ENCODE measurements around the gene SHISA4. TPM values are rescaled to one million over a fixed set of nuclear protein-coding genes. Genes with fewer than 3 reads are reported as not detected.

SHISA4 gene
- total and polyA plus RNA-seq, 2 donors (not counting 1 experiment from before 2014, with no cell fraction given), result 0.12 TPM; not detected in 1

GRCh38 chr1:201896951-201897391 lies 8.3 kb downstream of the SHISA4 start:
- POLR2A ChIA-PET, result no interaction called here
- no peak overlapping the region for H3K4me2 ChIP-seq (replicated peaks; ENCODE audit: low read depth, low read length, poor library complexity, severe bottlenecking)
- H3K9ac ChIP-seq (ENCODE audit: low read length), result no peak overlapping the region
- no peak overlapping the region for H3K27ac Mint-ChIP-seq
- H3K36me3 ChIP-seq (replicated peaks in 1 of 2; ENCODE audit: control extremely low read depth in 1 of 2, control insufficient read depth in 1 of 2, extremely low read depth in 1 of 2, insufficient read depth in 2 of 2, low read length in 1 of 2), result no peaks in the 10 kb centered on the region
- no peaks in the 10 kb centered on the region for H4K20me1 ChIP-seq (ENCODE audit: control insufficient read depth, insufficient read depth, low read length, poor library complexity, severe bottlenecking)
- peaks cover 0 to 4% of the 10 kb centered on the region in 2 donors for H3K4me1 ChIP-seq (ENCODE audit: control insufficient read depth in 2 of 2, insufficient read depth in 2 of 2, low read length in 2 of 2)
- H3K27me3 ChIP-seq (replicated peaks in 1 of 4; ENCODE audit: control extremely low read depth in 1 of 4, control insufficient read depth in 3 of 4, insufficient read depth in 4 of 4, low read length in 3 of 4), result peaks cover 0 to 12% (median 1%) of the 10 kb centered on the region in 4 experiments
- no peaks in the 10 kb centered on the region for H3K79me2 ChIP-seq (ENCODE audit: control insufficient read depth, insufficient read depth, low read length)
- no peak overlapping the region for H2AFZ ChIP-seq (ENCODE audit: insufficient read depth, low read depth, low read length, poor library complexity, severe bottlenecking)
- ATAC-seq (ENCODE audit: low read depth) (no peak), DNase-seq (no peak)
- H3K4me3 Mint-ChIP-seq, result no peak overlapping the region
- intact Hi-C loops (cut with micrococcal nuclease), result loop anchor here (1.0 kb wide), 2 partner anchors 58 to 238 kb away; partner anchors contain the start of gene TIMM17A
- no peaks in the 10 kb centered on the region for H3K9me3 Mint-ChIP-seq (ENCODE audit: insufficient read depth)
- 93% methylated on average over 1 of the region's 2 CpGs for WGBS (ENCODE audit: insufficient coverage)
- H3K4me3 ChIP-seq (ENCODE audit: control extremely low read depth in 1 of 5, extremely low read depth in 1 of 5, insufficient read depth in 1 of 5, low read depth in 2 of 5, low read length in 4 of 5), result no peak overlapping the region
- no peak for TF ChIP-seq EZH2 (IDR thresholded peaks at IDR 0.05; ENCODE audit: borderline replicate concordance, insufficient read depth, low read depth, low read length, poor library complexity, severe bottlenecking)
- TF ChIP-seq, protein P1, sequence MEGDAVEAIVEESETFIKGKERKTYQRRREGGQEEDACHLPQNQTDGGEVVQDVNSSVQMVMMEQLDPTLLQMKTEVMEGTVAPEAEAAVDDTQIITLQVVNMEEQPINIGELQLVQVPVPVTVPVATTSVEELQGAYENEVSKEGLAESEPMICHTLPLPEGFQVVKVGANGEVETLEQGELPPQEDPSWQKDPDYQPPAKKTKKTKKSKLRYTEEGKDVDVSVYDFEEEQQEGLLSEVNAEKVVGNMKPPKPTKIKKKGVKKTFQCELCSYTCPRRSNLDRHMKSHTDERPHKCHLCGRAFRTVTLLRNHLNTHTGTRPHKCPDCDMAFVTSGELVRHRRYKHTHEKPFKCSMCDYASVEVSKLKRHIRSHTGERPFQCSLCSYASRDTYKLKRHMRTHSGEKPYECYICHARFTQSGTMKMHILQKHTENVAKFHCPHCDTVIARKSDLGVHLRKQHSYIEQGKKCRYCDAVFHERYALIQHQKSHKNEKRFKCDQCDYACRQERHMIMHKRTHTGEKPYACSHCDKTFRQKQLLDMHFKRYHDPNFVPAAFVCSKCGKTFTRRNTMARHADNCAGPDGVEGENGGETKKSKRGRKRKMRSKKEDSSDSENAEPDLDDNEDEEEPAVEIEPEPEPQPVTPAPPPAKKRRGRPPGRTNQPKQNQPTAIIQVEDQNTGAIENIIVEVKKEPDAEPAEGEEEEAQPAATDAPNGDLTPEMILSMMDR (IDR thresholded peaks at IDR 0.05), result no peak
- H3K27me3 Mint-ChIP-seq, result peaks cover 31% of the 10 kb centered on the region
- peaks cover 5% of the 10 kb centered on the region for H3K4me1 Mint-ChIP-seq
- H3K9me3 ChIP-seq (ENCODE audit: control extremely low read depth in 1 of 3, control insufficient read depth in 2 of 3, insufficient read depth in 1 of 3, low read length in 2 of 3), result no peaks in the 10 kb centered on the region
- CTCF ChIA-PET, result interaction anchor here (1.0 to 5.5 kb wide), 4 partner anchors 14 to 76 kb away, joined by 3 to 51 read pairs (median 7); no protein-coding TSS in a partner anchor
- H3K27ac ChIP-seq (ENCODE audit: low read length in 2 of 2), result no peak overlapping the region

DNA sequence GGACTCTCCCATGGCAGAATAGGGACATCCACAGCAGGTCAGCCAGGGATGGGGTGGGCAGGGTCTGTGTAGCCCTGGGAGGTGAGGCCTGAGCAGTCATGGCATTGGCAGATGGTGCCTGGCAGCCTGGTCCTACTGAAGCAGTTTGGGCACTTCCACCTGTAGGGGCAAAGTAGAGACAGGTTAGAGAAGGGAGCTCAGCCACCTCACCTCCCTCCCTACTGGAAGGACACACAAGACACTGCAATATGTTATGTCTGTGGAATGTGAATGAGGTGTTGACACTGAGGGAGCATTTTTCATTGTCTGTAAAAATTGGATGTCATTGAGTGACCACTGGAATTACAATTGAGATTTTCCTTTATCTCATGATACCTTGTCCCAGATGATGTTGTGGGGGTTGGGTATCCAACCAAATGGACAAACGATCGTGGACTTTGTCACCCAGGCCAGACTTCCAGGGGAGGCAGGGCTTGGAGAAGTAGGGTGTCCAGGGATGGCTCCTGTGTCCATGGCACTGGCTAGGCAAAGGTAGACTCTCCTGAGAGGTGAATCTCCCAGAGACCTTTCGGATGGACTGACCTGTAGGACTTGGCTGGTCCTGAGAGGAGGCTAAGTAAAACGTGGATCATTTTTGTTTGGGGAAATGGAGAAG lies 9.7 kb downstream of the SHISA4 start:
- intact Hi-C loops (cut with micrococcal nuclease), result no loop called here
- H3K79me2 ChIP-seq (ENCODE audit: control insufficient read depth, insufficient read depth, low read length), result no peaks in the 10 kb centered on the region
- H3K36me3 ChIP-seq (replicated peaks in 1 of 2; ENCODE audit: control extremely low read depth in 1 of 2, control insufficient read depth in 1 of 2, extremely low read depth in 1 of 2, insufficient read depth in 2 of 2, low read length in 1 of 2), result no peaks in the 10 kb centered on the region
- ATAC-seq (ENCODE audit: low read depth), result no peak
- peaks cover 23% of the 10 kb centered on the region for H3K27me3 Mint-ChIP-seq
- no peak overlapping the region for H3K27ac ChIP-seq (ENCODE audit: low read length in 2 of 2)
- no peak overlapping the region for H3K4me3 ChIP-seq (ENCODE audit: control extremely low read depth in 1 of 5, extremely low read depth in 1 of 5, insufficient read depth in 1 of 5, low read depth in 2 of 5, low read length in 4 of 5)
- H3K4me1 Mint-ChIP-seq, result peaks cover 5% of the 10 kb centered on the region
- H2AFZ ChIP-seq (ENCODE audit: insufficient read depth, low read depth, low read length, poor library complexity, severe bottlenecking), result no peak overlapping the region
- H3K27me3 ChIP-seq (replicated peaks in 1 of 4; ENCODE audit: control extremely low read depth in 1 of 4, control insufficient read depth in 3 of 4, insufficient read depth in 4 of 4, low read length in 3 of 4), result peaks cover 0 to 3% (median 0%) of the 10 kb centered on the region in 4 experiments
- peaks cover 0 to 4% of the 10 kb centered on the region in 2 donors for H3K4me1 ChIP-seq (ENCODE audit: control insufficient read depth in 2 of 2, insufficient read depth in 2 of 2, low read length in 2 of 2)
- H3K4me2 ChIP-seq (replicated peaks; ENCODE audit: low read depth, low read length, poor library complexity, severe bottlenecking), result no peak overlapping the region
- no peak overlapping the region for H3K4me3 Mint-ChIP-seq
- WGBS (ENCODE audit: insufficient coverage), result 81% methylated on average over 3 of the region's 4 CpGs
- CTCF ChIA-PET, result interaction anchor here (5.5 kb wide), 1 partner anchor 74 kb away, joined by 51 read pairs; no protein-coding TSS in a partner anchor
- POLR2A ChIA-PET, result interaction anchor here (0.5 kb wide), 1 partner anchor 63 kb away, joined by 6 read pairs; no protein-coding TSS in a partner anchor
- no peak overlapping the region for H3K9ac ChIP-seq (ENCODE audit: low read length)
- no peaks in the 10 kb centered on the region for H3K9me3 Mint-ChIP-seq (ENCODE audit: insufficient read depth)
- no peak for DNase-seq
- H3K9me3 ChIP-seq (ENCODE audit: control extremely low read depth in 1 of 3, control insufficient read depth in 2 of 3, insufficient read depth in 1 of 3, low read length in 2 of 3), result no peaks in the 10 kb centered on the region
- TF ChIP-seq, protein P1 (IDR thresholded peaks at IDR 0.05), result no peak
- TF ChIP-seq EZH2 (IDR thresholded peaks at IDR 0.05; ENCODE audit: borderline replicate concordance, insufficient read depth, low read depth, low read length, poor library complexity, severe bottlenecking), result no peak
- no peaks in the 10 kb centered on the region for H4K20me1 ChIP-seq (ENCODE audit: control insufficient read depth, insufficient read depth, low read length, poor library complexity, severe bottlenecking)
- no peak overlapping the region for H3K27ac Mint-ChIP-seq
